IMR-90 (cell line): ENCODE results near the gene TDP2. TPM values are rescaled to one million over a fixed set of nuclear protein-coding genes. Genes with fewer than 3 reads are reported as not detected.

Experiments used
- ATAC-seq: fragments of 200-7000 bp; cut with Tn5 transposase; 2 replicates; pipeline ENCODE4 v1.9.1; 2020; ENCODE audit warnings: low read depth, mild to moderate bottlenecking, moderate library complexity
- BruUV-seq: library from RNA; stranded (reverse); fragments of 400-500 nt; replicated peaks from 2 replicates; lab custom pipeline; 2021; lab: Mats Ljungman, UMichigan
- CTCF ChIA-PET: fragments of 300-600 bp; formaldehyde crosslinking; extraction: SDS; loops from one replicate; lab custom pipeline; 2021; ENCODE audit warnings: antibody characterized with exemption; lab: Yijun Ruan, JAX
- POLR2A ChIA-PET: fragments of 300-600 bp; sonication (Branson Sonifier 250); formaldehyde crosslinking; loops from one replicate; lab custom pipeline; 2022; ENCODE audit warnings: antibody characterized with exemption; ENCODE audit not compliant: unreplicated experiment; lab: Charles Lee
- DNase-seq: peaks from one replicate; pipeline ENCODE4 v3.0.0; 2013
- H2AFZ ChIP-seq: replicated peaks from 2 replicates; pipeline ENCODE3; 2013; ENCODE audit warnings: low read length, mild to moderate bottlenecking; ENCODE audit not compliant: poor library complexity
- H2AK5ac ChIP-seq: 2 replicates; pipeline ENCODE4 v1.6.1; 2013; ENCODE audit warnings: low read depth, low read length, inconsistent platforms
- H2AK9ac ChIP-seq: replicated peaks from 2 replicates; pipeline ENCODE3; 2013; ENCODE audit warnings: mild to moderate bottlenecking, low read depth, low read length, moderate library complexity; ENCODE audit not compliant: poor library complexity
- H2BK120ac ChIP-seq: 2 replicates; pipeline ENCODE4 v1.6.1; 2013; ENCODE audit warnings: low read depth, low read length, inconsistent platforms
- H2BK15ac ChIP-seq: 3 replicates; pipeline ENCODE4 v1.6.1; 2013; ENCODE audit warnings: low read depth, low read length, inconsistent platforms
- H2BK20ac ChIP-seq: 2 replicates; pipeline ENCODE4 v1.6.1; 2013; ENCODE audit warnings: low read depth, mild to moderate bottlenecking, inconsistent platforms, low read length, moderate library complexity
- H2BK5ac ChIP-seq: 2 replicates; pipeline ENCODE4 v1.6.1; 2013; ENCODE audit warnings: mild to moderate bottlenecking, low read depth, low read length, inconsistent platforms; ENCODE audit not compliant: poor library complexity, severe bottlenecking
- H3K14ac ChIP-seq: replicated peaks from 2 replicates; pipeline ENCODE4 v1.6.1; 2013; ENCODE audit warnings: low read depth, low read length, inconsistent platforms
- H3K18ac ChIP-seq: 2 replicates; pipeline ENCODE4 v1.6.1; 2013; ENCODE audit warnings: low read depth, low read length, control low read depth
- H3K23ac ChIP-seq: 2 replicates; pipeline ENCODE4 v1.6.1; 2013; ENCODE audit warnings: low read depth, low read length, inconsistent platforms
- H3K27ac ChIP-seq: 2 replicates; pipeline ENCODE4 v1.5.1; 2013; ENCODE audit warnings: mild to moderate bottlenecking, control low read depth, low read length; ENCODE audit not compliant: insufficient read depth
- H3K27me3 ChIP-seq: 2 replicates; pipeline ENCODE4 v1.6.1; 2013; ENCODE audit warnings: low read length; ENCODE audit not compliant: control insufficient read depth, insufficient read depth
- H3K36me3 ChIP-seq: 2 replicates; pipeline ENCODE4 v1.6.1; 2013; ENCODE audit warnings: low read length, mixed read lengths; ENCODE audit not compliant: control insufficient read depth, insufficient read depth
- H3K4ac ChIP-seq: 2 replicates; pipeline ENCODE4 v1.6.1; 2013; ENCODE audit warnings: low read depth, low read length, inconsistent platforms
- H3K4me1 ChIP-seq: 2 replicates; pipeline ENCODE4 v1.6.1; 2013; ENCODE audit warnings: low read length, mixed read lengths; ENCODE audit not compliant: control insufficient read depth, insufficient read depth
- H3K4me2 ChIP-seq: 2 replicates; pipeline ENCODE4 v1.6.1; 2013; ENCODE audit warnings: low read depth, mild to moderate bottlenecking, control low read depth, low read length, moderate library complexity
- H3K4me3 ChIP-seq: 2 replicates; pipeline ENCODE4 v1.5.1; 2013; ENCODE audit warnings: low read depth, mild to moderate bottlenecking, control low read depth, low read length, moderate library complexity; ENCODE audit not compliant: insufficient read depth
- H3K56ac ChIP-seq: 2 replicates; pipeline ENCODE4 v1.6.1; 2013; ENCODE audit warnings: low read length, inconsistent platforms; ENCODE audit not compliant: insufficient read depth; ENCODE audit errors: extremely low read depth
- H3K79me1 ChIP-seq, 2 experiments: 2 replicates each; pipeline ENCODE4 v1.6.1; 2013; ENCODE audit warnings: low read length in 2 of 2, inconsistent platforms in 1 of 2, low read depth in 1 of 2
- H3K9ac ChIP-seq: 2 replicates; pipeline ENCODE4 v1.6.1; 2013; ENCODE audit warnings: low read depth, low read length, control low read depth
- H3K9me1 ChIP-seq: 2 replicates; pipeline ENCODE4 v1.6.1; 2013; ENCODE audit warnings: low read length, inconsistent platforms; ENCODE audit not compliant: insufficient read depth
- H3K9me3 ChIP-seq: 2 replicates; pipeline ENCODE4 v1.6.1; 2013; ENCODE audit warnings: low read length; ENCODE audit not compliant: control insufficient read depth, insufficient read depth
- H4K20me1 ChIP-seq: 2 replicates; pipeline ENCODE4 v1.6.1; 2013; ENCODE audit warnings: low read length, inconsistent platforms; ENCODE audit not compliant: insufficient read depth
- H4K5ac ChIP-seq: 2 replicates; pipeline ENCODE4 v1.6.1; 2013; ENCODE audit warnings: mild to moderate bottlenecking, low read depth, low read length, control low read depth
- H4K8ac ChIP-seq, 2 experiments: 2 replicates each; pipeline ENCODE4 v1.6.1; 2013; ENCODE audit warnings: low read depth in 2 of 2, low read length in 2 of 2, control low read depth in 1 of 2, inconsistent platforms in 1 of 2
- H4K91ac ChIP-seq: 2 replicates; pipeline ENCODE4 v1.6.1; 2013; ENCODE audit warnings: low read depth, low read length, inconsistent platforms; ENCODE audit not compliant: insufficient read depth
- BHLHE40 ChIP-seq: fragments of 150-350 bp; IDR thresholded peaks from 2 replicates; pipeline ENCODE4 v1.6.1; 2016; ENCODE audit warnings: mild to moderate bottlenecking, low read depth, low read length
- CEBPB ChIP-seq: IDR thresholded peaks from 2 replicates; pipeline ENCODE4 v1.6.1; 2012; ENCODE audit warnings: low read depth, low read length, improper control_type of control experiment
- CHD1 ChIP-seq: IDR thresholded peaks from 2 replicates; pipeline ENCODE4 v1.6.1; 2012; ENCODE audit warnings: low read depth, low read length, improper control_type of control experiment
- FOS ChIP-seq: fragments of 150-350 bp; IDR thresholded peaks from 2 replicates; pipeline ENCODE4 v1.6.1; 2016; ENCODE audit warnings: low read depth, low read length
- MAFK ChIP-seq: IDR thresholded peaks from 2 replicates; pipeline ENCODE4 v1.6.1; 2012; ENCODE audit warnings: low read depth, low read length, improper control_type of control experiment
- MAZ ChIP-seq: IDR thresholded peaks from 2 replicates; pipeline ENCODE4 v1.6.1; 2012; ENCODE audit warnings: low read depth, mild to moderate bottlenecking, low read length, improper control_type of control experiment, moderate library complexity, borderline replicate concordance
- MXI1 ChIP-seq: IDR thresholded peaks from 2 replicates; pipeline ENCODE4 v1.6.1; 2012; ENCODE audit warnings: low read depth, mild to moderate bottlenecking, low read length, moderate library complexity, borderline replicate concordance
- NFE2L2 ChIP-seq: fragments of 150-350 bp; IDR thresholded peaks from 2 replicates; pipeline ENCODE4 v1.6.1; 2016; ENCODE audit warnings: low read depth, mild to moderate bottlenecking, low read length
- POLR2A ChIP-seq: IDR thresholded peaks from 2 replicates; pipeline ENCODE4 v1.6.1; 2012; ENCODE audit warnings: mild to moderate bottlenecking, low read depth, low read length
- RAD21 ChIP-seq: IDR thresholded peaks from 2 replicates; pipeline ENCODE4 v1.6.1; 2012; ENCODE audit warnings: low read length, improper control_type of control experiment
- RCOR1 ChIP-seq: IDR thresholded peaks from 2 replicates; pipeline ENCODE4 v1.6.1; 2012; ENCODE audit warnings: mild to moderate bottlenecking, low read length, improper control_type of control experiment; ENCODE audit not compliant: insufficient replicate concordance
- RFX5 ChIP-seq: IDR thresholded peaks from 2 replicates; pipeline ENCODE4 v1.8.0; 2012; ENCODE audit warnings: low read depth, mild to moderate bottlenecking, low read length, moderate library complexity
- SMC3 ChIP-seq: fragments of 150-350 bp; IDR thresholded peaks from 2 replicates; pipeline ENCODE4 v1.6.1; 2016; ENCODE audit warnings: low read depth, mild to moderate bottlenecking, antibody characterized with exemption, low read length, moderate library complexity
- WGBS, 2 experiments: methylation state at CpG; one replicate each; pipeline versions ENCODE4 v1.1.5 to v1.1.7; 2013; ENCODE audit warnings: missing lambda C conversion rate in 2 of 2; ENCODE audit not compliant: insufficient read length in 1 of 2; ENCODE audit errors: extremely low coverage in 2 of 2; 5-methylcytosine and 5-hydroxymethylcytosine counted together
- dilution Hi-C: fragments of 300-500 bp; cut with HindIII; formaldehyde crosslinking; loops from one replicate; pipeline ENCODE4 v1.14.3; 2018; ENCODE audit warnings: low sequenced_read_pairs; ENCODE audit not compliant: unreplicated experiment
- in situ Hi-C: fragments of 300-500 bp; cut with MboI; formaldehyde crosslinking; loops from 3 replicates; pipeline ENCODE4 v1.14.3; 2019; ENCODE audit warnings: low sequenced_read_pairs, inconsistent platforms, mixed read lengths
- intact Hi-C: fragments of 100-400 bp; cut with micrococcal nuclease; formaldehyde crosslinking; loops from 2 replicates; pipeline ENCODE4 v1.10.0; 2022
- polyA plus RNA-seq, 3 experiments: library from polyadenylated mRNA; depleted of rRNA; stranded (reverse); fragments of >200 nt; gene quantifications; 2 replicates each; pipeline ENCODE4 v1.2.3, GENCODE V29; 2012; ENCODE audit warnings: low replicate concordance in 1 of 3
- total RNA-seq: library from RNA; depleted of rRNA; stranded (reverse); fragments of >200 nt; gene quantifications from 2 replicates; pipeline ENCODE4 v1.2.3, GENCODE V29; 2012
- TF ChIP-seq, protein P1 (sequence below): fragments of 150-350 bp; IDR thresholded peaks from 2 replicates; pipeline ENCODE4 v1.6.1; 2017; ENCODE audit warnings: mild to moderate bottlenecking, antibody characterized with exemption, low read length, low read depth
- TF ChIP-seq, protein P2 (sequence below): fragments of 150-350 bp; IDR thresholded peaks from 2 replicates; pipeline ENCODE4 v1.6.1; 2016; ENCODE audit warnings: low read depth, mild to moderate bottlenecking, low read length, moderate library complexity, borderline replicate concordance
- TF ChIP-seq, protein P3 (sequence below): conservative IDR thresholded peaks from 2 replicates; pipeline ENCODE4 v1.5.1; 2012; ENCODE audit warnings: mild to moderate bottlenecking, low read depth, low read length, improper control_type of control experiment

Gene TDP2
- total and polyA plus RNA-seq, 2 of the 4 experiments (the other 2 are of a cell fraction), result 13.6 to 22.8 TPM

GRCh38 chr6:24632573-24632972 lies 34.1 kb downstream of the TDP2 start:
- H3K4ac ChIP-seq, result no peak overlapping the region
- no peak overlapping the region for H3K27ac ChIP-seq
- H3K56ac ChIP-seq, result no peak overlapping the region
- H2BK20ac ChIP-seq, result no peak overlapping the region
- H3K14ac ChIP-seq, result no peak overlapping the region
- dilution Hi-C loops, result no loop called here
- no peaks in the 10 kb centered on the region for H3K4me1 ChIP-seq
- no peak overlapping the region for H3K18ac ChIP-seq
- no peak overlapping the region for H2AK5ac ChIP-seq
- BruUV-seq, result no TSS peak
- H2AK9ac ChIP-seq, result no peak overlapping the region
- H4K91ac ChIP-seq, result no peak overlapping the region
- H3K9me3 ChIP-seq, result no peaks in the 10 kb centered on the region
- no peak overlapping the region for H4K8ac ChIP-seq
- H3K23ac ChIP-seq, result no peak overlapping the region
- no peak overlapping the region for H2BK120ac ChIP-seq
- H3K27me3 ChIP-seq, result peaks cover 1% of the 10 kb centered on the region
- TF ChIP-seq MAFK (no peak), CEBPB (no peak), RCOR1 (no peak), FOS (no peak), BHLHE40 (no peak), MXI1 (no peak), SMC3 (no peak), CHD1 (no peak), RAD21 (no peak), POLR2A (no peak), RFX5 (no peak), MAZ (no peak), NFE2L2 (no peak)
- TF ChIP-seq, protein P1, sequence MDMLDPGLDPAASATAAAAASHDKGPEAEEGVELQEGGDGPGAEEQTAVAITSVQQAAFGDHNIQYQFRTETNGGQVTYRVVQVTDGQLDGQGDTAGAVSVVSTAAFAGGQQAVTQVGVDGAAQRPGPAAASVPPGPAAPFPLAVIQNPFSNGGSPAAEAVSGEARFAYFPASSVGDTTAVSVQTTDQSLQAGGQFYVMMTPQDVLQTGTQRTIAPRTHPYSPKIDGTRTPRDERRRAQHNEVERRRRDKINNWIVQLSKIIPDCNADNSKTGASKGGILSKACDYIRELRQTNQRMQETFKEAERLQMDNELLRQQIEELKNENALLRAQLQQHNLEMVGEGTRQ, result no peak
- TF ChIP-seq, protein P2, sequence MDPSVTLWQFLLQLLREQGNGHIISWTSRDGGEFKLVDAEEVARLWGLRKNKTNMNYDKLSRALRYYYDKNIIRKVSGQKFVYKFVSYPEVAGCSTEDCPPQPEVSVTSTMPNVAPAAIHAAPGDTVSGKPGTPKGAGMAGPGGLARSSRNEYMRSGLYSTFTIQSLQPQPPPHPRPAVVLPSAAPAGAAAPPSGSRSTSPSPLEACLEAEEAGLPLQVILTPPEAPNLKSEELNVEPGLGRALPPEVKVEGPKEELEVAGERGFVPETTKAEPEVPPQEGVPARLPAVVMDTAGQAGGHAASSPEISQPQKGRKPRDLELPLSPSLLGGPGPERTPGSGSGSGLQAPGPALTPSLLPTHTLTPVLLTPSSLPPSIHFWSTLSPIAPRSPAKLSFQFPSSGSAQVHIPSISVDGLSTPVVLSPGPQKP, result no peak
- TF ChIP-seq, protein P3, sequence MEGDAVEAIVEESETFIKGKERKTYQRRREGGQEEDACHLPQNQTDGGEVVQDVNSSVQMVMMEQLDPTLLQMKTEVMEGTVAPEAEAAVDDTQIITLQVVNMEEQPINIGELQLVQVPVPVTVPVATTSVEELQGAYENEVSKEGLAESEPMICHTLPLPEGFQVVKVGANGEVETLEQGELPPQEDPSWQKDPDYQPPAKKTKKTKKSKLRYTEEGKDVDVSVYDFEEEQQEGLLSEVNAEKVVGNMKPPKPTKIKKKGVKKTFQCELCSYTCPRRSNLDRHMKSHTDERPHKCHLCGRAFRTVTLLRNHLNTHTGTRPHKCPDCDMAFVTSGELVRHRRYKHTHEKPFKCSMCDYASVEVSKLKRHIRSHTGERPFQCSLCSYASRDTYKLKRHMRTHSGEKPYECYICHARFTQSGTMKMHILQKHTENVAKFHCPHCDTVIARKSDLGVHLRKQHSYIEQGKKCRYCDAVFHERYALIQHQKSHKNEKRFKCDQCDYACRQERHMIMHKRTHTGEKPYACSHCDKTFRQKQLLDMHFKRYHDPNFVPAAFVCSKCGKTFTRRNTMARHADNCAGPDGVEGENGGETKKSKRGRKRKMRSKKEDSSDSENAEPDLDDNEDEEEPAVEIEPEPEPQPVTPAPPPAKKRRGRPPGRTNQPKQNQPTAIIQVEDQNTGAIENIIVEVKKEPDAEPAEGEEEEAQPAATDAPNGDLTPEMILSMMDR, result no peak
- no peak overlapping the region for H2BK15ac ChIP-seq
- no peak overlapping the region for H4K5ac ChIP-seq
- no peaks in the 10 kb centered on the region for H3K79me1 ChIP-seq
- no peak for DNase-seq
- no peak overlapping the region for H2BK5ac ChIP-seq
- no peaks in the 10 kb centered on the region for H4K20me1 ChIP-seq
- in situ Hi-C loops, result no loop called here
- no CpG with 5 or more reads among the region's 1 CpG for WGBS, 2 experiments
- H3K4me2 ChIP-seq, result no peak overlapping the region
- no peak for ATAC-seq
- H3K9ac ChIP-seq, result no peak overlapping the region
- no peaks in the 10 kb centered on the region for H3K36me3 ChIP-seq
- intact Hi-C loops, result no loop called here
- H3K4me3 ChIP-seq, result no peak overlapping the region
- CTCF ChIA-PET, result no interaction called here
- POLR2A ChIA-PET, result no interaction called here
- H3K9me1 ChIP-seq, result no peaks in the 10 kb centered on the region
- no peak overlapping the region for H2AFZ ChIP-seq
